Activated T-helper 17 cell treated with anti-CD3 and anti-CD28 coated beads, Interleukin-2, amount 50 U/mL, for 72 hours (primary cell): ENCODE measurements around the gene ZEB2. TPM values are rescaled to one million over a fixed set of nuclear protein-coding genes. Genes with fewer than 3 reads are reported as not detected.
"Not testable (repeated sequence)": the region's sequence is repeated elsewhere in the genome, so short reads cannot be mapped to it uniquely, and the experiment has no call there.

Experiments used
- ATAC-seq: fragments of 150-1000 bp; cut with Tn5 transposase; replicated peaks from 2 replicates; pipeline ENCODE4 v1.10.0; 2021; ENCODE audit warnings: mild to moderate bottlenecking, moderate library complexity
- H3K27ac Mint-ChIP-seq: one replicate; pipeline ENCODE4 v1.8.0; 2022; ENCODE audit warnings: mixed read lengths
- H3K27me3 Mint-ChIP-seq: one replicate; pipeline ENCODE4 v1.8.0; 2022; ENCODE audit warnings: mixed read lengths
- H3K36me3 Mint-ChIP-seq: one replicate; pipeline ENCODE4 v1.8.0; 2022; ENCODE audit warnings: low read depth, mild to moderate bottlenecking, mixed read lengths
- H3K4me1 Mint-ChIP-seq: one replicate; pipeline ENCODE4 v1.8.0; 2022; ENCODE audit warnings: mixed read lengths
- H3K4me3 Mint-ChIP-seq: one replicate; pipeline ENCODE4 v1.8.0; 2022; ENCODE audit warnings: mild to moderate bottlenecking, mixed read lengths
- H3K9me3 Mint-ChIP-seq: one replicate; pipeline ENCODE4 v1.8.0; 2022; ENCODE audit warnings: mixed read lengths
- total RNA-seq, 2 donors: library from RNA; stranded (reverse); gene quantifications; one replicate each; pipeline ENCODE4 v1.2.3, GENCODE V29; 2022

The ZEB2 gene
- total RNA-seq, 2 donors from 2014 or later = 27.6 to 44.1 TPM

- H3K4me1 Mint-ChIP-seq = peaks cover under 1% of the 10 kb centered on the region
- no peaks in the 10 kb centered on the region for H3K27me3 Mint-ChIP-seq
- no peak for ATAC-seq
- no peaks in the 10 kb centered on the region for H3K36me3 Mint-ChIP-seq
- H3K27ac Mint-ChIP-seq = no peak overlapping the region
- no peaks in the 10 kb centered on the region for H3K9me3 Mint-ChIP-seq
- no peak overlapping the region for H3K4me3 Mint-ChIP-seq
Measured at GRCh38 chr2:144369416-144369815, 150.5 kb downstream of the ZEB2 start.

DNA sequence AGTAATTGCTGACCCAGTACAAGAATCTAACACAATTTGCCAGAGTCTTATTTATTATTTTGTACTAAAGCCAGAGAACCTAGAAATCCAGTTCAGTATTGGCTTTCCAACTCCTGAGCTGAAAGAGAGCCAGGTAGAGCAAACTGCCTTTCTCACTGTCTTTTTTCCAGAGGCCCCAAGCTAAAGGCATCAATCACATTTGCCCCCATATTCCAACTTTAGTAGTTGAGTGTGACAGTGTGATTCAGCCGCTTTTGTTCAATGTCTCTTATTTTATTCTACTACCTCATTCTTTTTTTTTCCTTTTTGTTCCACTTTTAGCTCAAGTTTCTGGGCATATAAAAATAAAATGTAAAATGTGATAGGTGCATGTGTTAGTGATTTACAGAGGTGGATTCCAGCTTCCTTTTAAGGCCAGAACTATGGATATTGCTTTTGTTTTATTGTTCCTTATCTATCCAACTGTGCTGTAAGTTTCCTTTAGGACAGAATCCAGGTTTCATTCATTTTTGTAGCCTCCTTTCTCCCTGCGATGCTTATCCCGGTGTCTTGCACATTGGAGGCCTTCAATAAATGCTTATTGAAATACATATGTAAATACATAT is 153.0 kb downstream of the ZEB2 start:
- Mint-ChIP-seq H3K27me3 (no peaks in the 10 kb centered on the region), H3K36me3 (no peaks in the 10 kb centered on the region), H3K27ac (no peak overlapping the region), H3K9me3 (peaks cover 4% of the 10 kb centered on the region), H3K4me1 (no peaks in the 10 kb centered on the region), H3K4me3 (no peak overlapping the region)
- no peak for ATAC-seq

GRCh38 chr2:144364944-144365738 is 154.8 kb downstream of the ZEB2 start:
- no peak overlapping the region for H3K4me3 Mint-ChIP-seq
- H3K36me3 Mint-ChIP-seq = no peaks in the 10 kb centered on the region
- H3K4me1 Mint-ChIP-seq = no peaks in the 10 kb centered on the region
- H3K27me3 Mint-ChIP-seq = no peaks in the 10 kb centered on the region
- peak overlapping the region; percentile 45 for H3K27ac Mint-ChIP-seq
- peak; percentile 61 for ATAC-seq
- H3K9me3 Mint-ChIP-seq = peaks cover 5% of the 10 kb centered on the region

- H3K4me3 Mint-ChIP-seq, H3K27me3 Mint-ChIP-seq, H3K9me3 Mint-ChIP-seq, H3K36me3 Mint-ChIP-seq, H3K4me1 Mint-ChIP-seq, ATAC-seq: not testable (repeated sequence)
- peak overlapping the region; percentile 45 for H3K27ac Mint-ChIP-seq
Measured at GRCh38 chr2:144364247-144364646, 155.7 kb downstream of the ZEB2 start.

GRCh38 chr2:144362401-144362800 is 157.5 kb downstream of the ZEB2 start:
- no peaks in the 10 kb centered on the region for H3K36me3 Mint-ChIP-seq
- no peak for ATAC-seq

DNA sequence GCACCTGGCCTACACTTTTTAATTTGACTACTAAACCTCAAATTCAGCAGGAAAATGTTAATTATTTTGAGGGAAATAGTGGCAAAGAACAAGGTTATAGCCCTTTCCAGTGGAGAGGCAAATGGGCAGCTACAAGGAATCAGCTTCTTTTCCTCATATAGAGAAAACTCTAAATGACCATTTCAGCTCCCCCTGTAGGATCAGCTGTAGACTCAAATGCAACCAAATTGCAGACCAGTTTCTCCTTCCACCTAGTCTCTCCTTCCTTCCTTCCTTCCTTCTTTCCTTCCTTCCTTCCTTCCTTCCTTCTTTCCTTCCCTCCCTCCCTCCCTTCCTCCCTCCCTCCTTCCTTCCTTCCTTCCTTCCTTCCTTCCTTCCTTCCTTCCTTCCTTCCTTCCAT is 158.2 kb downstream of the ZEB2 start:
- Mint-ChIP-seq H3K27ac (no peak overlapping the region), H3K36me3 (no peaks in the 10 kb centered on the region), H3K27me3 (no peaks in the 10 kb centered on the region), H3K4me1 (peaks cover 18% of the 10 kb centered on the region), H3K4me3 (no peak overlapping the region), H3K9me3 (peaks cover 5% of the 10 kb centered on the region)
- no peak for ATAC-seq

More at GRCh38 chr2:144362401-144362800, 157.5 kb downstream of the ZEB2 start:
- no peak overlapping the region for H3K27ac Mint-ChIP-seq
- H3K4me3 Mint-ChIP-seq = no peak overlapping the region
- peaks cover 16% of the 10 kb centered on the region for H3K4me1 Mint-ChIP-seq
- H3K9me3 Mint-ChIP-seq = peaks cover 5% of the 10 kb centered on the region
- H3K27me3 Mint-ChIP-seq = no peaks in the 10 kb centered on the region

DNA sequence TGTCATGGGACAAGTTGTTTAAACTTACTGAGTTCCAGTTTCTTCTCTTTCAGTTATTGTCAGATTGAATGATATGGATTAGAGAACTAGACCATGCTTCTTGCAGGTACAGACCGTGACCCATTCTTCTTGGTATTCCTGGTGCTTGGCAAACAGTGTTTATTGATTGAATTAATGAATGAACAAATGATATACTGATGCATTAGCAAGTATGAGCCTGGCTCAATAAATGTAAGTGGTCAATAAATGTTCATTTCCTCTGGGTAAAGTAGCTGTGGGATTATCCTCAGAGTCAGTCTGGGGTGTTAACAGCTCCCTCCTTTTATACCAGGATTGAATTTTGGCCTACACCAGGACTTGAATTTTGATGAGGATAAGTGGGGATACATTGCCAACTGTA is 160.2 kb downstream of the ZEB2 start:
- Mint-ChIP-seq H3K4me1 (peaks cover 21% of the 10 kb centered on the region), H3K36me3 (no peaks in the 10 kb centered on the region), H3K27me3 (no peaks in the 10 kb centered on the region), H3K27ac (peak overlapping the region; percentile 96), H3K4me3 (peak overlapping the region; percentile 64), H3K9me3 (peaks cover 5% of the 10 kb centered on the region)
- ATAC-seq = no peak

- Mint-ChIP-seq H3K27ac (peak overlapping the region; percentile 96), H3K4me1 (peaks cover 21% of the 10 kb centered on the region), H3K27me3 (no peaks in the 10 kb centered on the region), H3K36me3 (no peaks in the 10 kb centered on the region), H3K4me3 (peak overlapping the region; percentile 64), H3K9me3 (peaks cover 5% of the 10 kb centered on the region)
- ATAC-seq = peak; percentile 64
Measured at GRCh38 chr2:144358979-144359541, 160.9 kb downstream of the ZEB2 start.

DNA sequence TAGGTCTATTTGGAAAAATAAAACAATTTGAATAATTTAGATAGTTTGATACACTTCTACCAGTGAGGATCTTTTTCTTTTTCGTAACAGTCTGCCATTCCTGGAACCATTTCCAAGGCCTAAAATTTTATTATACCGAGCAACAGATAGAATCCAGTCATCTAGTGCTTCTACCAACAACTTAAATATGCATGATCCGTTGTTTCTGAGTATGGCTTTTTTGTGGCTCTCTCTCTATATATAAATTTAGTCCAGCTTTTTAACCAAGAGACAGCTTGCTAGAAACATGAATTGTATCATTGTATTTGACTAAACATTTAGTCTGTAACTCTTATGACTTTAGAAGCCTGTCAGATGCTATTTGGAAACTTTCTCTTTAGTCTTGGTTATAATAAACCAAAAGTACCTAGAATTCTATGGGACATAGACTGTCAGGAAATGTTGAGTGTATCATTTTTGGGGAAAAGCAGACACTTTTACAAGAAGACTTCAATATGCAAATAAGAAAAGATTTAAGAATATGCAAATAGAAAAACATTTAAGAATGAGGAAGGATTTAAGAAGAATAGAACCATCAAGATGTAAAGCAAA is 161.4 kb downstream of the ZEB2 start:
- peaks cover 5% of the 10 kb centered on the region for H3K9me3 Mint-ChIP-seq
- H3K4me1 Mint-ChIP-seq = peaks cover 21% of the 10 kb centered on the region
- peak; percentile 35 for ATAC-seq
- peak overlapping the region; percentile 96 for H3K27ac Mint-ChIP-seq
- H3K4me3 Mint-ChIP-seq = peak overlapping the region; percentile 64
- no peaks in the 10 kb centered on the region for H3K27me3 Mint-ChIP-seq
- no peaks in the 10 kb centered on the region for H3K36me3 Mint-ChIP-seq

- Mint-ChIP-seq H3K4me1 (peaks cover 21% of the 10 kb centered on the region), H3K4me3 (peak overlapping the region; percentile 64), H3K27me3 (no peaks in the 10 kb centered on the region), H3K36me3 (no peaks in the 10 kb centered on the region), H3K27ac (peak overlapping the region; percentile 96), H3K9me3 (peaks cover 5% of the 10 kb centered on the region)
- ATAC-seq = peak; percentile 90
Measured at GRCh38 chr2:144357623-144358373, 162.1 kb downstream of the ZEB2 start.

DNA sequence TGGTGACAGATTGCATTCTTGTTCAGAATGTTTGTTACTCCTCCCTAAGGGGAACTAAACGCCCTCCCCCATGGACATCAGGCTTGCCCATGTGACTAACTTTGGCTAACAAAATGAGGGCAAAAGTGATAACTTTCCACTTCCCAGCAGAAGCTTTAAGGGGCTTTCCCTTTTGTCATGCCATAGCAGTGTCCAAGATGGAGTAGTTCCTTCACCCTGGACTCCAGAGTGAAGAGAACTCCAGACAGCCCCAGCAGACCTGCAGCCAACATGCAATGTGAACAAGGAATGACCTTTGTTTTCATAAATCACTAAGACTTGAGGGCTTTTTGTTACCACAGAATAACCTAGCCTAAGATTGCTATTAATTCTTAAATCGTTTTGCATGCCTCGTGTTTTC is 163.5 kb downstream of the ZEB2 start:
- peak overlapping the region; percentile 96 for H3K27ac Mint-ChIP-seq
- no peak overlapping the region for H3K4me3 Mint-ChIP-seq

GRCh38 chr2:144354953-144355352 is 165.0 kb downstream of the ZEB2 start:
- Mint-ChIP-seq H3K9me3 (no peaks in the 10 kb centered on the region), H3K27me3 (no peaks in the 10 kb centered on the region), H3K4me1 (peaks cover 25% of the 10 kb centered on the region), H3K36me3 (no peaks in the 10 kb centered on the region), H3K4me3 (no peak overlapping the region), H3K27ac (no peak overlapping the region)
- no peak for ATAC-seq

More for the DNA sequence above, 163.5 kb downstream of the ZEB2 start:
- H3K27me3 Mint-ChIP-seq = no peaks in the 10 kb centered on the region
- ATAC-seq = no peak
- H3K36me3 Mint-ChIP-seq = no peaks in the 10 kb centered on the region
- no peaks in the 10 kb centered on the region for H3K9me3 Mint-ChIP-seq
- H3K4me1 Mint-ChIP-seq = peaks cover 21% of the 10 kb centered on the region

- ATAC-seq = no peak
- Mint-ChIP-seq H3K9me3 (no peaks in the 10 kb centered on the region), H3K27me3 (no peaks in the 10 kb centered on the region), H3K4me3 (no peak overlapping the region), H3K27ac (no peak overlapping the region), H3K4me1 (peaks cover 7% of the 10 kb centered on the region), H3K36me3 (no peaks in the 10 kb centered on the region)
Measured at GRCh38 chr2:144351687-144352086, 168.2 kb downstream of the ZEB2 start.

DNA sequence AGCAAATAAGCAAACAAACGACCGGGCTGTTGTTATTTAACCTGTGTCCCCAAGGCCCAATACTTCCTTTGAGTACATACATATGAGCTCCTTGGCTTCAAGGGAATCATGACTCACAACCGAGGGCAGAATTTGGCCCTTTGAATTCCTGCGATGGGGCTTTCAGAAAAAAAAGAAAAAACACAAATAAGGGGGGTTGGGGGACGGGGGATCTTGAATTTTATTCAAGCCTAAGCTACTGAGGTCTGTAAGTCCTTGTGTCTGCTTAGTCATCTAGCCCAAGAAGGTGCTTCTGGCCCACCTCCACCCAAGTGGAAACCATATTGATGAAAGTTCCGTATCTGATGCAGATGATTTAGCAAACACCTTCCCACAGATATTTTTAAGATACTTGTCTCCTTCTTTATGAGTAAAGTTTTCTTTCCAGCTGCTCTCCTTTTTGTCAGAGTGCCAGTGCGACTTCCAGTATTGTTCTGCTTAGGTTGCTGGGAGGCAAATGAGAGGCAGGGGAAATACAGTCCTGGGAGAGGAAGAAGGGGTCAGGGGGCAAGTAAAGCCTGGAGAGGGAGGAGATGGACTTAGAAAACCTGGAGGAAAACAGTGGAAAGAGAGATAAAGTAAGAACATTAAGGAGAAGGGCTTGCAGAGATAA is 169.6 kb downstream of the ZEB2 start:
- H3K4me3 Mint-ChIP-seq = peak overlapping the region; percentile 39
- no peaks in the 10 kb centered on the region for H3K27me3 Mint-ChIP-seq
- H3K9me3 Mint-ChIP-seq = no peaks in the 10 kb centered on the region
- no peaks in the 10 kb centered on the region for H3K36me3 Mint-ChIP-seq
- peak; percentile 75 for ATAC-seq
- H3K27ac Mint-ChIP-seq = peak overlapping the region; percentile 63
- H3K4me1 Mint-ChIP-seq = peaks cover 5% of the 10 kb centered on the region
